Fibroblast of villous mesenchyme (primary cell): ENCODE data around the gene DPF3. TPM values are rescaled to one million over a fixed set of nuclear protein-coding genes. Genes with fewer than 3 reads are reported as not detected.

ENCODE experiments used
- DNase-seq: peaks from one replicate; pipeline ENCODE4 v3.0.0-alpha.2; 2010; ENCODE audit warnings: low read depth
- H3K4me3 ChIP-seq: 2 replicates; pipeline ENCODE4 v1.5.1; 2011; ENCODE audit warnings: low read depth, mild to moderate bottlenecking, low read length
- total RNA-seq: library from RNA; depleted of rRNA; stranded (reverse); fragments of >200 nt; gene quantifications from 2 replicates; pipeline ENCODE4 v1.2.3, GENCODE V29; 2012
- TF ChIP-seq, protein P1 (sequence below): IDR thresholded peaks from 2 replicates; pipeline ENCODE4 v1.5.1; 2012; ENCODE audit warnings: low read depth, mild to moderate bottlenecking, low read length; ENCODE audit not compliant: insufficient read depth

The DPF3 gene
- total RNA-seq, 1 donor: 10.4 TPM

DNA sequence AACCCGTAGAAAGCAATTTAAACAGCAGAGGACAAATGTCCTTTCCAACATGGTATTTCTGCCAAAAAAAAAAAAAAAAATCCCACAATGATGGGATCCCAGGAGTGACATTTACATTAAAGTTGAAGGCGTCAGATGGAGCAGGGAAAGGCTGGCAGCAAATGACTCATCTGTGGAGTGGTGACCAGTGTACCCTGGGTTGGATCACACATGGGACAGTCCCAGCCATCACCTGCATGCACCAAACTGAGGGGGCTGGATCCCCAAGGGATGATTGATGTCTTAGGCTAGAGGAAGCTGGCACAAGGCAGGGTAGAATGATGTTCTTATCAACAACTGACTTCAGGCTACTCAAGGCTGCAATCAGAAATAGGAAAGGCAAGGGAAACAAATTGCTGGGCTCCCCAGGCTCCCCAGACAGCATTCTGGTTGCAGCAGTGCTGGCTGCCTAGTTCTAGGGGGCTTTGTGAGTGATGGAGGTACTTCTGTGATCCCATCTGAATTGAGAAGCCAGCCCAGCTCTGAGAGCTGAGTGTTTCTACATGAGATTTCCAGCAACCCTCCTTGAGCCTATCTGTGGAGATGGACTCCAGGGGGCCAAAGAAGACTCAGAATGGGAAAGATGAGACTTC lies 117.9 kb downstream of the DPF3 start:
- TF ChIP-seq, protein P1, sequence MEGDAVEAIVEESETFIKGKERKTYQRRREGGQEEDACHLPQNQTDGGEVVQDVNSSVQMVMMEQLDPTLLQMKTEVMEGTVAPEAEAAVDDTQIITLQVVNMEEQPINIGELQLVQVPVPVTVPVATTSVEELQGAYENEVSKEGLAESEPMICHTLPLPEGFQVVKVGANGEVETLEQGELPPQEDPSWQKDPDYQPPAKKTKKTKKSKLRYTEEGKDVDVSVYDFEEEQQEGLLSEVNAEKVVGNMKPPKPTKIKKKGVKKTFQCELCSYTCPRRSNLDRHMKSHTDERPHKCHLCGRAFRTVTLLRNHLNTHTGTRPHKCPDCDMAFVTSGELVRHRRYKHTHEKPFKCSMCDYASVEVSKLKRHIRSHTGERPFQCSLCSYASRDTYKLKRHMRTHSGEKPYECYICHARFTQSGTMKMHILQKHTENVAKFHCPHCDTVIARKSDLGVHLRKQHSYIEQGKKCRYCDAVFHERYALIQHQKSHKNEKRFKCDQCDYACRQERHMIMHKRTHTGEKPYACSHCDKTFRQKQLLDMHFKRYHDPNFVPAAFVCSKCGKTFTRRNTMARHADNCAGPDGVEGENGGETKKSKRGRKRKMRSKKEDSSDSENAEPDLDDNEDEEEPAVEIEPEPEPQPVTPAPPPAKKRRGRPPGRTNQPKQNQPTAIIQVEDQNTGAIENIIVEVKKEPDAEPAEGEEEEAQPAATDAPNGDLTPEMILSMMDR: no peak
- DNase-seq: no peak
- H3K4me3 ChIP-seq: no peak overlapping the region

DNA sequence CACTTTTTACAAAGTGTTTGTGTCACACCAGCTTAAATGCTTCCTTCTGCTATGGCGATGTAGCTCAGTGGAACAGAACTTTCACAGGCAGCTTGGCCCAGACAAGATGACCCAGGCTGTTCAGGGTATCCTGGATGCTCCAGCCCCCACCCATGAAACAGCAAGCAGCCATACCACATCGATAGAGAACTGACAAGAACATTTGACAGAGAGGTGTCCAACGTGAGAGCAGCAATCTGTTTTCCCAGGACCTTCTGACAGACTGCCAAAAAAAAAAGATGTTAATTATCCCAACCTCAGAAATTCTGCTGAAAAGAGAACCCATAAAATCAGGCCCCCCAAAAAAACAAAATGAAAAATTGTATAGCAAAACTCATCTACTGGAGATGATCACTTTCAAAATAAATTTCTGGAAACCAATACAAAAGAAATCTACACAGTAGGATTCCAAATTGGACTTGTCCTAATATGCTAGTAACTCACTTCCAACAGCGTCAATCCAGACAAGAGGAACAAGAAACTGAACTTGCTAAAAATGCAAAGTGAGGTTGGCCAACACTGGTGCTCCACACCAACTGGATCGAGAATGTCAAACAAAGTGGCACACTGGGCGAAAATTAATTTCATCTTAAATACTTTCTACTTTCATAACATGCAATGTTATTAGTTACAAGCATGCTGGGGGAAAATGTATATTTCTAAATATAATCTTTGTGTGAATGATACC lies 118.8 kb downstream of the DPF3 start:
- TF ChIP-seq, protein P1: no peak
- H3K4me3 ChIP-seq: no peak overlapping the region
- no peak for DNase-seq

DNA sequence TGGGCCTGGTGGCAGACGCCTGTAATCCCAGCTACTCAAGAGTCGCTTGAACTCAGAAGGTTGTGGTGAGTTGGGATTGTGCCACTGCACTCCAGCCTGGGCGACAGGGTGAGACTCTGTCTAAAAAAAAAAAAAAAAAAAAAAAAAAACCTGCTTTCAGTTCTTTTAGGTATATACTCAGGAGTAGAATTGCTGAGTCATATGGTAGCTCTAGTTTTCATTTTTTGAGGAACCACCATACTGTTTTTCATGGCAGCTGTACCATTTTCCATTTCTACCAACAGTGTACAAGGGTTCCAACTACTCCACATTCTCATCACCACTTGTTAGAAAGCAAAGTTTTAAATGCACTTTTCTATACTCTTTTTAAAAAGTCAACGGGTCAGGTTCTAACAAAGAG lies 119.8 kb downstream of the DPF3 start:
- no peak for DNase-seq
- TF ChIP-seq, protein P1: no peak

DNA sequence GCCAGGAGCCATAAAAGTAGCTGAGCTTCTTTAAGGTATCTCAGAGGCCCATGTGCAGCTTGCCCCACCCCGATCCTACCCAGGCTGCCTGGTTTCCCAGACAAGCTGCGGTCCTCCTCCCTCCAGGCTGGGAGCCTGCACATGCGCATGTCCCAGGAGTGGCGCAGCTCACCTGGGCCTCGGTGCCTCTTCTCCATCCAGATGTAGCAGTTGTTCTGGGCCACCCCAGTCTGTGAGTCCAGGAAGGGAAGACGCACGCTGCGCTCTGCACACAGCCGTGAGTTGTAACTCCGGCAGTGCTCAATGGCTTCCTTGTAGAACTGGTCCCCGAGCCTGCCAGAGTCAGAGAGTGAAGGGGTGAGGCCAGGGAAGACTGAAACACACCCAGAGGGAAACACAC lies 122.3 kb downstream of the DPF3 start:
- TF ChIP-seq, protein P1: no peak
- no peak for DNase-seq
- no peak overlapping the region for H3K4me3 ChIP-seq

More for the DNA sequence above, 119.8 kb downstream of the DPF3 start:
- H3K4me3 ChIP-seq: no peak overlapping the region

DNA sequence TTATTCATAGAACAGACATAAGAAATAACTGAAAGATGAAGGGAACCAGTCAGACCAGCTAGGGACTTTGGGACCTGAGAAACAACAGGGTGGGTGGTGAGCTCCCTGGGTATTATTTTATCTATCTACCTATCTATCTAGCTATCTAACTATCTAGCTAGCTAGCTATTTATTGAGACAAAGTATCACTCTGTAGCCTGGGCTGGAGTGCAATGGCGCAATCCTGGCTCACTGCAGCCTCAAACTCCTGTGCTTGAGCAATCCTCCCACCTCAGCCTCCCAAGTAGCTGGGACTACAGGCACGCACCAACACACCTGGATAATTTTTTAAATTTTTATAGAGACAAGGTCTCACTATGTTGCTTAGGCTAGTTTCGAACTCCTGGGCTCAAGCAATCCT lies 127.6 kb downstream of the DPF3 start:
- TF ChIP-seq, protein P1: no peak
- no peak for DNase-seq

DNA sequence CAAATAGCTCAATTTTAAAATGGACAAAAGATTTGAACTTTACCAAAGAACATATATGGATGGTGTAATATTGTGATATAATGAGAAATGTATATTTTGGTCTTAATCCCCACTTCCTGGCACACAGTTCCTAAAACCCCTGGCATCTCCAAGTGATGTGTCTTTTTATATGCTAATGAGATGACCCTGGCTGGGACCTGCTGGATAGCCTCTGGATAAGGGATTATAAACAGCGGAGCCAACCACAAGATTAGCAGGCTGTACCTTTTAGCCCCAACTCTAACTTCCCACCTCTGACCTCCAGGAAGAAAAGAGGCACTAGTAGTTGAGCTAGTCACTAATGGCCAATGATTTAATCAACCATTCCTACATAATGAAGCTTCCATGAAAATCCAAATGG lies 130.0 kb downstream of the DPF3 start:
- no peak for DNase-seq
- no peak overlapping the region for H3K4me3 ChIP-seq
- TF ChIP-seq, protein P1: no peak

More for the DNA sequence above, 127.6 kb downstream of the DPF3 start:
- H3K4me3 ChIP-seq: no peak overlapping the region
